HG03196 (cell line): Measurements from ENCODE around the gene CTSK.
"Not testable (repeated sequence)": the region's sequence is repeated elsewhere in the genome, so short reads cannot be mapped to it uniquely, and the experiment has no call there.

Experiments used
- ATAC-seq: cut with Tn5 transposase; IDR thresholded peaks from one replicate; pipeline ENCODE4 v1.9.1; 2021; ENCODE audit not compliant: unreplicated experiment

The CTSK gene

DNA sequence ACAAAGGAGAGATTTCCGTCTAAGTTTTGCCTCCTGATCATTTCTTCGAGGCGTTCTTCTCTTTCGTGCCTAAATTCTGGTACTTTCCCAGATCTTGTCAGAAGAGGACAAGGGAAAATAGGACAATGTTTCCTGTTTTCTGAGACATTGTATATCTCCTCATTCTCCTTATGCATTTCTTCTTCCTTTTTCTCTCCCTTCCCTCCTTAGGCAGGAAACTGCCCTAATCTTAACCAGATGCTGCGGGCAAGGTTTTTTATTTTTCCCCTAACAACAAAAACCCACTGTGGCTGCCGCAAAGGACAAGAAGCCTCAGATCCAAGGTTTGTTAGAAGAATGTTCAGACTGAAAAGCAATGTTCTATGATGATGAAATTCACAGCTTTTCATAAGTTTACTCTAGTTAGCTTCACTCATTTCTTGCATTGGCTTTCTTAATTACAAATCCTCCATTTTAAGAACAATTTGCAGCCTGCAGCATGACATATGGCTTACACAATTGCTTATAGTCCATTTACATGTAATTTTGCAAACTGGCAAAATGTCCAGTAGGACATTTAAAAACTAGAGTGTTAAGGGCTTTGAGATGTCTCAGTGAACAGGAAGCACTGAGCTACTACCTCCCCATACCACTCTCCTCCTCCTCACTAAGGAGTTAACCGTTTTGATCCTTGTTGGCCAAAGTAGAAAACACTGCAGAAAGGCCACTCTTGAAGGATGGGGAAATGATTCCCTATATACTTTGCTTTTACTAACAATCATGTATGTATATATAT is 624 bp downstream of the CTSK start:
- ATAC-seq: no peak

GRCh38 chr1:150805899-150806298 is 2.2 kb downstream of the CTSK start:
- ATAC-seq: no peak

DNA sequence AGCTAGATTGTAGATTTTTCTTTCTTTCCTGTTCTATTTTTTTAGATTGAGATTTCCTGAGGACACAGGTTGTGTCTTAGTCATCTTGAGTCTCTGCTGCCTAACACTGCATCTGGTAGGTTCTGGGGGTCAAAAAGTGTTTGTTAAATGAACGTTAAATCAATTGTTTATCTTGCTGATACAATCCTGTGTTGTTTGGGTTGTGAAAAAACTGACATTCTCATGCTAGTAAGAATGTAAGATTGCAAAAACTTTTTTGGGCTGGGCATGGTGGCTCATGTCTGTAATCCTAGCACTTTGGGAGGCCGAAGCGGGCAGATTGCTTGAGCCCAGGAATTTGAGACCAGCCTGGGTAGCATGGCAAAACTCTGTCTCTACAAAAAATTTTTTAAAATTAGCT is 3.4 kb downstream of the CTSK start:
- no peak for ATAC-seq

- no peak for ATAC-seq
Measured at GRCh38 chr1:150799089-150799488, 9.0 kb downstream of the CTSK start.

DNA sequence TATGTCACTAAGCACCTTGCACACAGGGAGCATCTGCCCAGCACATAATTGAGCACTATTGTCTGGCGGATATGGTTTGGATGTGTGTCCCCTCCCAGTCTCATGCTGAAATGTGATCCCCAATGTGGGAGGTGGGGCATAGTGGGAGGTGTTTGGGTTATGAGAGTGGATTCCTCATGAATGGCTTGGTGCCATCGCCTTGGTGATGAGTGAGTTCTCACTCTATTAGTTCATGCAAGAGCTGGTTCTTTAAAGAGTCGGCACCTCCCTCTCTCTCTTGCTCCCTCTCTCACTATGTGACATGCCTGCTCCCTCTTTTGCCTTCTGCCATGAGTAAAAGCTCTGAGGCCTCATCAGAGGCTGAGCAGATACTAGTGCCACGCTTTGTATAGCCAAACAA is 9.5 kb downstream of the CTSK start:
- no peak for ATAC-seq

- ATAC-seq: no peak
Measured at GRCh38 chr1:150796374-150796773, 11.7 kb downstream of the CTSK start.

DNA sequence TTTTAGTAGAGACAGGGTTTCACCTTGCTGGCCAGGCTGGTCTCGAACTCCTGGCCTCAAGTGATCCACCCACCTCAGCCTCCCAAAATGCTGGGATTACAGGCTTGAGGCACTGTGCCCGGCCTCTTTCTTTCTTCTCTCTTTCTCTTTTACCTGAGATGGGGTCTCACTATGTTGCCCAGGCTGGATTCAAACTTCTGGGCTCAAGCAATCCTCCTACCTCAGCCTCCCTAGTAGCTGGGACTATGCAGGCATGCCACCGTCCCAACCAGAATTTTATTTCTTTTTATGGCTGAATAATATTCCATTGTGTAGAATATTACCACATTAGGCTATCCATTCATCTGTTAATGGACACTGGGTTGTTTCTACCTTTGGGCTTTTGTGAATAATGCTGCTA is 14.3 kb downstream of the CTSK start:
- ATAC-seq: not testable (repeated sequence)

GRCh38 chr1:150793221-150793620 is 14.8 kb downstream of the CTSK start:
- ATAC-seq: no peak

- ATAC-seq: no peak
Measured at GRCh38 chr1:150791585-150791984, 16.5 kb downstream of the CTSK start.

DNA sequence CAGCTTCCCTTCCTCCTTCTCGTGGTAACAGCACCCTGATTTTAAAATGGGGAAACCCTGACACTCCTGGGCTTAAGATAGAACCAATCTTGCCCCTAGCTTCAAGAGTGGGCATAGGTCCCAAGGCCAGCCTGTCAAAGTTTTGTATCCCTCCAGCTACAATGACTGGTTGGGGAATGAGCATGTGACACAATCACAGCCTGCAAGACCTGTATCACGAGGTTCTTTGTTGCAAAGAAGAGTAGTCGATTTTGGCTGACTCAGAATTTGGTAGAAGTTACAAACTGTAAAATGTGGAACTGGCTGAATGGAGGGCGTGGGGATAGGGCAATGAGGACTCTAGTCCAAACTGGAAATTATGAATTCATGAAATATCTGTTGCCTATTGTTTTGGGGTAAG is 18.7 kb downstream of the CTSK start:
- ATAC-seq: no peak

DNA sequence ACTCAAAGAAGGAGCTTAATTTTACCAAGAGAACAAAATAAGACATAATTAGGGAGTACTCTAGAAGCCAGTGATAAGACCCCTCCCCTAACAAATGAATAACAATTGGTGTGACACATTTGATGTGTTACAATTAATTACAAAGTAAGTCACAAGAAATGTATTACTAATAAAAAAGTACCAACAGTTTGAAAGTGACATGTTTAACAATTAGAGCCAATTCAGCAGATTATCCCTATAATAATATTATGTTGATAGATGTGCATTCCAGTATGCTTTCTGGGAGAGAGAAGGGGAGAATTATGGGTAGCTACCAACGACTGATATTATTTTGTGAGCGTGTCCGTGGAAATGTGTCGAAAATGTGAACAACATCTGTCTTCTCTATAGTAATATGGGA is 19.1 kb downstream of the CTSK start:
- no peak for ATAC-seq

- no peak for ATAC-seq
Measured at GRCh38 chr1:150787455-150787854, 20.6 kb downstream of the CTSK start.

- no peak for ATAC-seq
Measured at GRCh38 chr1:150780510-150780909, 27.6 kb downstream of the CTSK start.

GRCh38 chr1:150778409-150778808 is 29.7 kb downstream of the CTSK start:
- ATAC-seq: no peak

DNA sequence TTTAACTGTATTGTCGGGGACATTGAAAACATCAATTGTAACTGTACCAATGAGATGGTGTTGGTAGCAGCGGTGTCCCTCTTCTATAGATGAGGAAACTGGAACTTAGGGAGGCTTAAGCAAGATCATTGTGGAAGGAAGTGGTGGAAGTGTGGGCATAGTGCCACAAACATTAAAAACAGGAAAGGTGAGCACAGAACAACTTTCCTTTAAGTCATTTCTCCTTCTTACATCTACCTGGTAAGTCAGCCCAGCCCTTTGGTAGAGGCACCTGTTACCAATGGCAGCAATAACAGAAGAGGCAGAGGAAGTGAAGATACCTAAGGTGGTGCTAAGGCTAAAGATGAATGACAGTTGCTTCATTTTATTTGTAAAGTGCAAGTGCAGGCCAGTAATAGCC is 30.5 kb downstream of the CTSK start:
- no peak for ATAC-seq

DNA sequence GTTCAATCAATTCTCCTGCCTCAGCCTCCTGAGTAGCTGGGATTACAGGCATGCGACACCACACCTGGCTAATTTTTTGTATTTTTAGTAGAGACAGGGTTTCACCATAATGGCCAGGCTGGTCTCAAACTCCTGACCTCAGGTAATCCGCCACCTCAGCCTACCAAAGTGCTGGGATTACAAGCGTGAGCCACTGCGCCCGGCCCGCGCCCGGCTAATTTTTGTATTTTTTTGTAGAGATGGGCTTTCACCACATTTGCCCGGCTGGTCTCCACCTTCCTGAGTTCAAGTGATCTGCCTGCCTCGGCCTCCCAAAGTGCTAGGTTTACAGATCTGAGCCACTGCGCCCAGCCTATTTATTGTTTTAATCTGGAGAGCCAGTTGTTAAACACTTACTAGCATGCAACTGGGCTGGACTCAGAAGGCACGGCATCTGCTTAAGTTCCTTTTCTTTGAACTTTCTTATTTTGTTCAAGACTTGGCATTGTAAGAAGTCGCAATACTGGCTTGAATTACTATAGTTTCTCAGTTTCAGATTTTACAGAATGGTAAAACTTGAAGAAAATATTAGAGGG is 32.0 kb downstream of the CTSK start:
- not testable (repeated sequence) for ATAC-seq

- no peak for ATAC-seq
Measured at GRCh38 chr1:150775276-150775675, 32.8 kb downstream of the CTSK start.

GRCh38 chr1:150772326-150772725 is 35.7 kb downstream of the CTSK start:
- ATAC-seq: no peak

DNA sequence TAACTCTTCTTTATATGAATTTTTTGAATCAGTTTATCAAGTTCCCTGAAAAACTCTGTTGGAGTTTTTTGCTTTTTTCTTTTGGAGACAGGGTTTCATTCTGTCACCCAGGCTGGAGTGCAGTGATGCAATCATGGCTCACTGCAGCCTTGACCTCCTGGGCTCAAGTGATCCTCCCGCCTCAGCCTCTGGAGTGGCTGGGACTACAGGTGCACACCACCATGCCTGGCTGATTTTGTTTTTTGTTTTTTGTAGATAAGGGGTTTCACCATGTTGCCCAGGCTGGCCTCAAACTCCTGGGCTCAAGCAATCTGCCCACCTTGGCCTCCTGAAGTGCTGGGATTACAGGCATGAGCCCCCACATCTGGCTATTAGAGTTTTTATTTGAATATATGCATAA is 40.4 kb downstream of the CTSK start:
- not testable (repeated sequence) for ATAC-seq

DNA sequence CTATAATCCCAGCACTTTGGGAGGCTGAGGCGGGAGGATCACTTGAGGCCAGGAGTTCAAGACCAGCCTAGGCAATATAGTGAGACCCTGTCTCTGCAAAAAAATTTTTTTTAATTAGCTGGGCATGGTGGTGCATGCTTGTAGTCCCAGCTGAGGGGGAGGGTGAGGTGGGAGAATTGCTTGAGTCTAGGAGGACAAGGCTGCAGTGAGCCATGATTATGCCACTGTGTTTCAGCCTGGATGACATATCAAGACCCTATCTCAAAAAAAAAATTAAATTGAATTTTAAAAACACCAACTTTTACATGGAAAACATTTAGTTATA is 42.1 kb downstream of the CTSK start:
- ATAC-seq: not testable (repeated sequence)

GRCh38 chr1:150765296-150765976 is 42.6 kb downstream of the CTSK start, which contains the start of gene CTSS:
Gene CTSS, minus strand, starts transcription at chr1:150765778. Its CDS starts 1,015 bp downstream, at chr1:150764763.
- ATAC-seq: peak; percentile 83

GRCh38 chr1:150764617-150765101 is 43.4 kb downstream of the CTSK start:
- no peak for ATAC-seq
